Peyer's patch (tissue), 4 donors: ENCODE data around the gene DDX20. TPM values are rescaled to one million over a fixed set of nuclear protein-coding genes. Genes with fewer than 3 reads are reported as not detected.
A peak's percentile ranks its signal among the peaks of the same experiment; 100 is the strongest.

ENCODE experiments used
- DNase-seq, 3 donors: peaks; one replicate each; pipeline ENCODE4 v3.0.0-alpha.2; 2017 to 2019
- H3K27ac ChIP-seq, 4 donors: fragments of 200-600 bp; sonication (generic); one replicate each; pipeline ENCODE4 v1.5.1; 2016 to 2019
- H3K27me3 ChIP-seq, 2 donors: fragments of 200-600 bp; sonication (generic); one replicate each; pipeline ENCODE4 v1.5.1; 2019
- H3K36me3 ChIP-seq, 3 donors: fragments of 200-600 bp; sonication (generic); one replicate each; pipeline ENCODE4 v1.5.1; 2016 to 2019
- H3K4me1 ChIP-seq, 4 donors: fragments of 200-600 bp; sonication (generic); one replicate each; pipeline ENCODE4 v1.5.1; 2016 to 2019
- H3K4me3 ChIP-seq, 4 donors: fragments of 200-600 bp; sonication (generic); 1 replicate in 3 of 4; 2 replicates in 1 of 4; pipeline ENCODE4 v1.5.1; 2016 to 2019; ENCODE audit warnings: mild to moderate bottlenecking in 1 of 4
- H3K9me3 ChIP-seq, 4 donors: fragments of 200-600 bp; sonication (generic); one replicate each; pipeline ENCODE4 v1.5.1; 2016 to 2019; ENCODE audit warnings: mild to moderate bottlenecking in 1 of 4
- POLR2A ChIP-seq, 2 donors: fragments of 450-650 bp; IDR thresholded peaks; one replicate each; pipeline ENCODE4 v1.5.1; 2017; ENCODE audit warnings: antibody characterized with exemption in 2 of 2, mild to moderate bottlenecking in 2 of 2, moderate library complexity in 2 of 2
- total RNA-seq, 4 donors: library from RNA; depleted of rRNA; stranded (reverse); fragments of >200 nt; gene quantifications; one replicate each; pipeline ENCODE4 v1.1.0, GENCODE V29; 2016
- TF ChIP-seq, protein P1 (sequence below), 6 experiments: fragments of 450-650 bp in 4 of 6; fragments of 200-600 bp in 2 of 6; sonication (generic) in 1 of 6; IDR thresholded peaks; one replicate each; pipeline ENCODE4 v1.5.1; 2017 to 2019; ENCODE audit warnings: antibody characterized with exemption in 6 of 6, mild to moderate bottlenecking in 3 of 6, moderate library complexity in 1 of 6

The DDX20 gene
- total RNA-seq, 4 donors from 2014 or later, result 13.5 to 34.7 (median 22.5) TPM

DNA sequence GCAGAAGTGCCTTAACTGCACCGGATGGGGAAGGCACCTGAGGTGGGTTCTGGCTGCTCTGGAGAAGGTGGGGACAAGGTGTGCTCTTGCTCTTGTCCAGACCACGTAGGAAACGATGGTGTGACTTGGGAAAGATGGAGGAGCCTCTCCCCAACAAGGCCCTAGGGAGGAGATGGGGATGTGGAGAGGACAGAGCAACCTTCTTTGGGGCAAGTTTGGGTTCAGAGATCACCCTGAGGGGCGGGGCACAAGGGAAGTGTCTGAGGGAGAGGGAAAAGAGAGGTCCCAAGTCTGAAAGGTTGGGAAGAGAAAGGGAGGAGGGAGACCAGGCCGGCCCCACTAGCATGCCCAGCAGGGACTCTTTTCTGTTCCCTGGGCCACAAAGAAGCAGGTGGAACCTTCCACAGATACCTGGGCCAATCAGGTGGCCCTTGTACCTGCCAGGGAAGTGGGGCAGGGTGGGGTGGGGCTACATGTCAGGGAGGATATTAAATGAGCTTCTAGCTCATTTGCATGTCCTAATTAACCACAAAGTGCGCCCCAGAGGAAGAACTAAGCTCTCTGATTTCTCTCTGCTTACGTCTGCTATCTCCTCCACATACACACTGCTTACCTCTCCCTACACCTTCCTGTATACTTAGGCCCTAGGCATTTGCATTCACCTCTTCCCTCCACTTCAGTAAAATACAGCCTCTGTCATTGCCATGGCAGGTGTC, 32.5 kb upstream of the DDX20 start:
- DNase-seq, result peak; percentile 34 to 61 (median 56)
- H3K36me3 ChIP-seq, result no peaks in the 10 kb centered on the region
- TF ChIP-seq POLR2A (IDR thresholded peaks at IDR 0.05), result no peak
- TF ChIP-seq, protein P1, sequence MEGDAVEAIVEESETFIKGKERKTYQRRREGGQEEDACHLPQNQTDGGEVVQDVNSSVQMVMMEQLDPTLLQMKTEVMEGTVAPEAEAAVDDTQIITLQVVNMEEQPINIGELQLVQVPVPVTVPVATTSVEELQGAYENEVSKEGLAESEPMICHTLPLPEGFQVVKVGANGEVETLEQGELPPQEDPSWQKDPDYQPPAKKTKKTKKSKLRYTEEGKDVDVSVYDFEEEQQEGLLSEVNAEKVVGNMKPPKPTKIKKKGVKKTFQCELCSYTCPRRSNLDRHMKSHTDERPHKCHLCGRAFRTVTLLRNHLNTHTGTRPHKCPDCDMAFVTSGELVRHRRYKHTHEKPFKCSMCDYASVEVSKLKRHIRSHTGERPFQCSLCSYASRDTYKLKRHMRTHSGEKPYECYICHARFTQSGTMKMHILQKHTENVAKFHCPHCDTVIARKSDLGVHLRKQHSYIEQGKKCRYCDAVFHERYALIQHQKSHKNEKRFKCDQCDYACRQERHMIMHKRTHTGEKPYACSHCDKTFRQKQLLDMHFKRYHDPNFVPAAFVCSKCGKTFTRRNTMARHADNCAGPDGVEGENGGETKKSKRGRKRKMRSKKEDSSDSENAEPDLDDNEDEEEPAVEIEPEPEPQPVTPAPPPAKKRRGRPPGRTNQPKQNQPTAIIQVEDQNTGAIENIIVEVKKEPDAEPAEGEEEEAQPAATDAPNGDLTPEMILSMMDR (IDR thresholded peaks at IDR 0.05), result no peak
- H3K27me3 ChIP-seq, result no peaks in the 10 kb centered on the region
- H3K4me3 ChIP-seq, result no peak overlapping the region
- H3K9me3 ChIP-seq, result no peaks in the 10 kb centered on the region
- H3K4me1 ChIP-seq, result no peaks in the 10 kb centered on the region
- H3K27ac ChIP-seq, result no peak overlapping the region

DNA sequence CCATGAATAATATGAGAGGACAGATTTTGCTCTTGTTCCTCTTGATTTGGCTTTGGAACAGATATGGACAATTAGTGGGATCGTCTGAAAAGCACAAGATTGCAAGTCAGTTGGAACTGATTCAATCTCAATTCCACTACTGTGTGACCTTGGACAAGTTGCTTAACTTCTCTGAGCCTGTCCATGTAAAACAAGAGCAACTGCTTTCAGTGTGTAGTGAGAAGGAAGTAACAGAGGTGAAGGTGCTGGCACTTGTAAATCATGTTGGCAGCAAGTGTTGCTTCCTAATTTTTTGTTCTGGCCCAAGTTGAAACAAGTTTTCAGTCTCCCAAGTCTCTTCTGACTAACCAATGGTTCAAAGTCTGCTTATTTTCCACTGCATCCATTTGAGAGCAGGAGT, 31.8 kb upstream of the DDX20 start:
- H3K27me3 ChIP-seq, result no peaks in the 10 kb centered on the region
- H3K4me1 ChIP-seq, result no peaks in the 10 kb centered on the region
- H3K27ac ChIP-seq, result no peak overlapping the region
- no peaks in the 10 kb centered on the region for H3K36me3 ChIP-seq
- no peak overlapping the region for H3K4me3 ChIP-seq
- DNase-seq, result no peak
- no peak for TF ChIP-seq POLR2A (IDR thresholded peaks at IDR 0.05)
- TF ChIP-seq, protein P1 (IDR thresholded peaks at IDR 0.05), result no peak
- no peaks in the 10 kb centered on the region for H3K9me3 ChIP-seq

DNA sequence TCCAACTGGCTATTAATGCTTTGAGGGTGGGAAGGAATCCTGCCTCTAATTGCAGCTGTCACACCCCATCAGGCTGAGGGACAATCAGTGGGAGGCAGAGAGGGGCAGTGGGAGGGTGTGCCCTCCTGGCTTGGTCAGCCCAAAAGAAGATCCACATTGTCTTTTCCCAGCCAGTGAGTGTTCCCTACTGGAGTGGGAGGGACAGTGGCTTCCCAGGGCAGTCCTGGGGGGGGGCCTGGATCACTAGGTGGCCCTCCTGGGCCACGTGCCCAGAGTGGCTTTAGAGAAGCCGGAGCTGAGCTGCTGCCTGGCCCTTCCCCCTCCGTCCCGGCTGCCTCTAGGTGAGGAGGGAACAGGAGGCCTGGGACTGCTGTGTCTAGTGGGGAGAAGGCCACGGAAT, 30.5 kb upstream of the DDX20 start:
- no peak overlapping the region for H3K4me3 ChIP-seq
- DNase-seq, result no peak
- TF ChIP-seq, protein P1 (IDR thresholded peaks at IDR 0.05), result no peak
- TF ChIP-seq POLR2A (IDR thresholded peaks at IDR 0.05), result no peak
- no peaks in the 10 kb centered on the region for H3K9me3 ChIP-seq
- no peaks in the 10 kb centered on the region for H3K27me3 ChIP-seq
- H3K4me1 ChIP-seq, result no peaks in the 10 kb centered on the region
- H3K36me3 ChIP-seq, result no peaks in the 10 kb centered on the region
- H3K27ac ChIP-seq, result no peak overlapping the region

DNA sequence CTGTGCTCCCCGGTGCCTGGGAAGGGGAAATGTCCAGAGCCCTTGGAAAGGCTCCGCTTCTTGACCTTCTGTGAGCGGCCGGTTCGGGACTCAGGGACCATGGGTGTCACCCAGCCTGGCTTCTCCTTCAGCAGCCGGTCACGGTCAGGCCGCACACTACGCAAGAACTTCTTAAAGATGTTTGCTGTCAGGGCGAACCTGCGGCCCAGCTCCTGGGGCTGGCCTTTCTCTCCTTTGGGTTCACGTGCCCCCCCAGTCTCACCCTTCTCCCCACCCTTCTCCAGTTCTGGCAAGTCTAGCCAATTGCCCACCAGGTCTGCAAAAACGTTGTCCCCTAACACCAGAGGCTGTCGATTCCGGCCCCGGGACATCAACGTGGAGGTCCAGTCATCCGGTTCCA, 28.6 kb upstream of the DDX20 start:
- DNase-seq, result no peak

DNA sequence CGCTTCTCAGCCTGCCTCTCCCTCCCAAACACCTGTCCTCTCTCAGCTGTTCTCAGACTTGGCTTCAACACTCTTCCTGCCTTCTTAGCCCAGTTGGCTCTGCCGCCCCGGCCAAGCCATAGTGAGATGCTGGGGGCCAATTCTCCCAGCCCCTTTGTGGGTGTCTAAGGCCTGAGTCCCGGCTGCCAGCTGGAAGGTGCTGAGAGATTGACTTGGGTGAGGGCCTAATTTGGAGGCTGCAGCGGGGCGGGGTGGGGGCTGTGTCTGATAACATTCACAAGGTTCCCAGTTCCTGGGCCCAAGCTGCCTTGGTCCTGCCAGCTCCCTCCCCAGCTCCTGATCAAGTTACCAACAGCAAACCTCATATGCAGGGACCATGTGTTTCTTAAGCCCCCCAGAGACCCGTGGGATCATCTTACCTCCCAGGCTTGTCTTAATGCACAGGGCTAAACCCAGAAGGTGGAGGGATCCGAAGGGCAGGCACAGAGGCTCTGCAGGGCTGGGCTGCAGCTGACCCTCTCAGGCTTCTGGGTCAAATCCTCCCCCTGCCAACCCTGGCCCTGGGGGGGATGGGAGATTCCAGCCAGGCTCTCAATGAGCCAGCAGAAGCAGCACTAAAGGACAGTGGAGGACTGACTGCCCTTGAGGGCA, 26.3 kb upstream of the DDX20 start:
- Histone ChIP-seq H3K36me3 (no peaks in the 10 kb centered on the region), H3K9me3 (no peaks in the 10 kb centered on the region), H3K4me1 (peaks cover 0 to 21% (median 0%) of the 10 kb centered on the region in 4 donors), H3K27ac (no peak overlapping the region), H3K27me3 (no peaks in the 10 kb centered on the region), H3K4me3 (no peak overlapping the region)
- DNase-seq, result no peak
- TF ChIP-seq, protein P1 (IDR thresholded peaks at IDR 0.05), result no peak
- no peak for TF ChIP-seq POLR2A (IDR thresholded peaks at IDR 0.05)

More for the DNA sequence above, 28.6 kb upstream of the DDX20 start:
- H3K9me3 ChIP-seq, result no peaks in the 10 kb centered on the region
- peaks cover 0 to 5% (median 0%) of the 10 kb centered on the region in 4 donors for H3K4me1 ChIP-seq
- no peak overlapping the region for H3K4me3 ChIP-seq
- no peak overlapping the region for H3K27ac ChIP-seq
- TF ChIP-seq POLR2A (IDR thresholded peaks at IDR 0.05), result no peak
- TF ChIP-seq, protein P1 (IDR thresholded peaks at IDR 0.05), result no peak
- H3K27me3 ChIP-seq, result no peaks in the 10 kb centered on the region
- H3K36me3 ChIP-seq, result no peaks in the 10 kb centered on the region
